ENCODE results near the gene STK25. TPM values are rescaled to one million over a fixed set of nuclear protein-coding genes. Genes with fewer than 3 reads are reported as not detected.

The STK25 gene
- polyA plus RNA-seq, 3 donors: 62.7 to 215 (median 69.5) TPM

- H3K27me3 Mint-ChIP-seq (ENCODE audit: low read depth in 3 of 3): peaks cover 52 to 81% (median 70%) of the 10 kb centered on the region in 3 donors
- H3K27ac Mint-ChIP-seq: no peak overlapping the region
- TF ChIP-seq, protein P1, sequence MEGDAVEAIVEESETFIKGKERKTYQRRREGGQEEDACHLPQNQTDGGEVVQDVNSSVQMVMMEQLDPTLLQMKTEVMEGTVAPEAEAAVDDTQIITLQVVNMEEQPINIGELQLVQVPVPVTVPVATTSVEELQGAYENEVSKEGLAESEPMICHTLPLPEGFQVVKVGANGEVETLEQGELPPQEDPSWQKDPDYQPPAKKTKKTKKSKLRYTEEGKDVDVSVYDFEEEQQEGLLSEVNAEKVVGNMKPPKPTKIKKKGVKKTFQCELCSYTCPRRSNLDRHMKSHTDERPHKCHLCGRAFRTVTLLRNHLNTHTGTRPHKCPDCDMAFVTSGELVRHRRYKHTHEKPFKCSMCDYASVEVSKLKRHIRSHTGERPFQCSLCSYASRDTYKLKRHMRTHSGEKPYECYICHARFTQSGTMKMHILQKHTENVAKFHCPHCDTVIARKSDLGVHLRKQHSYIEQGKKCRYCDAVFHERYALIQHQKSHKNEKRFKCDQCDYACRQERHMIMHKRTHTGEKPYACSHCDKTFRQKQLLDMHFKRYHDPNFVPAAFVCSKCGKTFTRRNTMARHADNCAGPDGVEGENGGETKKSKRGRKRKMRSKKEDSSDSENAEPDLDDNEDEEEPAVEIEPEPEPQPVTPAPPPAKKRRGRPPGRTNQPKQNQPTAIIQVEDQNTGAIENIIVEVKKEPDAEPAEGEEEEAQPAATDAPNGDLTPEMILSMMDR (IDR thresholded peaks at IDR 0.05): no peak
- intact Hi-C loops (cut with micrococcal nuclease): no loop called here
- Histone ChIP-seq H3K27ac (ENCODE audit: low read depth in 1 of 2, low read length in 2 of 2) (no peak overlapping the region), H3K4me1 (ENCODE audit: control insufficient read depth in 1 of 2, insufficient read depth in 2 of 2, low read length in 2 of 2) (no peaks in the 10 kb centered on the region), H2AFZ (ENCODE audit: insufficient read depth, low read depth, low read length, poor library complexity, severe bottlenecking) (no peak overlapping the region), H3K79me2 (ENCODE audit: insufficient read depth, low read length) (no peaks in the 10 kb centered on the region), H3K4me3 (replicated peaks in 1 of 3; ENCODE audit: low read depth in 2 of 3, low read length in 3 of 3) (no peak overlapping the region), H4K20me1 (ENCODE audit: insufficient read depth, low read length) (no peaks in the 10 kb centered on the region), H3K27me3 (ENCODE audit: control insufficient read depth in 2 of 2, insufficient read depth in 2 of 2, low read length in 2 of 2) (peaks cover 3 to 53% of the 10 kb centered on the region in 2 donors), H3K9me3 (replicated peaks in 1 of 2; ENCODE audit: control insufficient read depth in 1 of 2, insufficient read depth in 1 of 2, low read length in 2 of 2) (no peaks in the 10 kb centered on the region), H3K36me3 (replicated peaks in 1 of 2; ENCODE audit: control insufficient read depth in 1 of 2, insufficient read depth in 2 of 2, low read length in 2 of 2) (no peaks in the 10 kb centered on the region), H3K9ac (ENCODE audit: insufficient read depth, low read length, poor library complexity, severe bottlenecking) (no peak overlapping the region), H3K4me2 (replicated peaks; ENCODE audit: extremely low read depth, low read length, poor library complexity, severe bottlenecking) (no peak overlapping the region)
- H3K9me3 Mint-ChIP-seq: peaks cover 0 to 4% (median 0%) of the 10 kb centered on the region in 7 donors
- peaks cover 0 to 2% of the 10 kb centered on the region in 2 donors for H3K36me3 Mint-ChIP-seq
- H3K4me1 Mint-ChIP-seq: no peaks in the 10 kb centered on the region
- WGBS (ENCODE audit: insufficient coverage): 87% methylated on average over 7 of the region's 10 CpGs
- H3K4me3 Mint-ChIP-seq: peak overlapping the region in 1 of 2 donors; percentile 11
- no peak for DNase-seq
Observed at GRCh38 chr2:241466230-241466629, 42.2 kb downstream of the STK25 start.

- H3K4me1 Mint-ChIP-seq: no peaks in the 10 kb centered on the region
- TF ChIP-seq, protein P1 (IDR thresholded peaks at IDR 0.05): no peak
- no peak overlapping the region for H2AFZ ChIP-seq (ENCODE audit: insufficient read depth, low read depth, low read length, poor library complexity, severe bottlenecking)
- no peak overlapping the region for H3K27ac ChIP-seq (ENCODE audit: low read depth in 1 of 2, low read length in 2 of 2)
- H3K27ac Mint-ChIP-seq: no peak overlapping the region
- 94% methylated on average over 6 of the region's 12 CpGs for WGBS (ENCODE audit: insufficient coverage)
- peaks cover 0 to 2% of the 10 kb centered on the region in 2 donors for H3K36me3 Mint-ChIP-seq
- no peak overlapping the region for H3K4me3 ChIP-seq (replicated peaks in 1 of 3; ENCODE audit: low read depth in 2 of 3, low read length in 3 of 3)
- H3K9me3 ChIP-seq (replicated peaks in 1 of 2; ENCODE audit: control insufficient read depth in 1 of 2, insufficient read depth in 1 of 2, low read length in 2 of 2): no peaks in the 10 kb centered on the region
- peaks cover 0 to 2% (median 0%) of the 10 kb centered on the region in 7 donors for H3K9me3 Mint-ChIP-seq
- H3K79me2 ChIP-seq (ENCODE audit: insufficient read depth, low read length): no peaks in the 10 kb centered on the region
- DNase-seq: no peak
- peaks cover 3 to 54% of the 10 kb centered on the region in 2 donors for H3K27me3 ChIP-seq (ENCODE audit: control insufficient read depth in 2 of 2, insufficient read depth in 2 of 2, low read length in 2 of 2)
- intact Hi-C loops (cut with micrococcal nuclease): no loop called here
- no peaks in the 10 kb centered on the region for H4K20me1 ChIP-seq (ENCODE audit: insufficient read depth, low read length)
- H3K4me1 ChIP-seq (ENCODE audit: control insufficient read depth in 1 of 2, insufficient read depth in 2 of 2, low read length in 2 of 2): no peaks in the 10 kb centered on the region
- H3K4me3 Mint-ChIP-seq: peak overlapping the region in 1 of 2 donors; percentile 28
- H3K27me3 Mint-ChIP-seq (ENCODE audit: low read depth in 3 of 3): peaks cover 53 to 81% (median 69%) of the 10 kb centered on the region in 3 donors
- H3K36me3 ChIP-seq (replicated peaks in 1 of 2; ENCODE audit: control insufficient read depth in 1 of 2, insufficient read depth in 2 of 2, low read length in 2 of 2): no peaks in the 10 kb centered on the region
- no peak overlapping the region for H3K9ac ChIP-seq (ENCODE audit: insufficient read depth, low read length, poor library complexity, severe bottlenecking)
- no peak overlapping the region for H3K4me2 ChIP-seq (replicated peaks; ENCODE audit: extremely low read depth, low read length, poor library complexity, severe bottlenecking)
Observed at GRCh38 chr2:241465543-241465942, 42.8 kb downstream of the STK25 start.

All from CD14-positive monocyte (primary cell).